Lung microvascular endothelial cell (primary cell): Measurements from ENCODE around the gene NR1D1. TPM values are rescaled to one million over a fixed set of nuclear protein-coding genes. Genes with fewer than 3 reads are reported as not detected.
A peak's percentile ranks its signal among the peaks of the same experiment; 100 is the strongest.
"Not testable (repeated sequence)": the region's sequence is repeated elsewhere in the genome, so short reads cannot be mapped to it uniquely, and the experiment has no call there.

Source experiments
- DNase-seq, 2 donors: peaks; one replicate each; pipeline versions ENCODE4 v3.0.0 to v3.0.0-alpha.2; 2010; ENCODE audit warnings: low read depth in 2 of 2
- total RNA-seq: library from RNA; depleted of rRNA; stranded (reverse); fragments of >200 nt; gene quantifications from 2 replicates; pipeline ENCODE4 v1.2.1, GENCODE V29; 2014

Gene NR1D1
- 0.65 and 1.2 TPM in 2 replicates for total RNA-seq

DNA sequence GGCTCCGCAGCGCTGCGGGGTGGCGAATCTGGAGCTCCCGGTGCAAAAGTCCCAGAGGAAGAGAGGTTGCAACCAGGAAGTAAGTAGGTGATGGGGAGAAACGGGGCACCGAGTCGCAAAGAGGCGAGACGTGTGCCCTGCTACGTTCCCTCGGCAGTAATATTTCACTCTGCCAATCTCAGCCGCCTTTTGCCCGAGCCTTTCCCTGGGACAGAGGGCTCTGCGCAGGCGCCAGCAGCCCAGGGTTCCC, at the start of gene NR1D1:
Gene NR1D1 (minus strand): TSS at position 171 of the 250 bp plus-strand sequence. CDS start 495 bp downstream, outside the sequence.
- DNase-seq: no peak

DNA sequence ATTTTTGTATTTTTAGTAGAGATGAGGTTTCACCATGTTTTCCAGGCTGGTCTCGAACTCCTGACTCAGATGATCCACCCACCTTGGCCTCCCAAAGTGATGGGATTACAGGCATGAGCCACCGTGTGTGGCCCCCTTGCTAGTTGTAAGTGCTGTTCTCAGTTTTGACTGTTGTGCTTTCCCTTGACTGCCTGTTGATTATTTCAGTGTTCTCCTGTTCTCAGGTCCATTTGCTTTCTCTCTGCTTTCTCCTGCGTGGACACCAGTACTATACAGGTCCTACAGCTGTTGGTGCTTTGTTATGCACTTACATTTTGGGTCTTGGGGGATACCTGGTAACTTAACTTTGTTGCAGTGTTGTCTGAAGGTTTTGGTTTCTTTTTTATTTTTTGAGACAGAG, 48.1 kb upstream of the NR1D1 start:
- no peak for DNase-seq

DNA sequence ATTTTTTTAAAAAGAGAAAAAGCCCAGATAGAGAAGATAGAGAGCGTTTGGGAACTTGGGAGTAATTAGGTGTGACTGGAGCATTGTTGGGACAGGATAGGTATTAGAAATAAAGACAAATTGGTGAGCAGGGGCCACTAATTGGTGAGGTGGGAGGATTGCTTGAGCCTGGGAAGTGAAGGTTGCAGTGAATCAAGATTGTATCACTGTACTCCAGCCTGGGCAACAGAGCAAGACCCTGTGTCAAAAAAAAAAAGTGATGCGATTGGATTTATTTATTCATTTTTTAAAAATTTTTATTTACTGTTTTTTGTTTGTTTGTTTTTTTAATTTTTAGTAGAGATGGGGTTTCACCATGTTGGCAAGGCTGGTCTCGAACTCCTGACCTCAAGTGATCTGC, 45.1 kb upstream of the NR1D1 start:
- no peak for DNase-seq

DNA sequence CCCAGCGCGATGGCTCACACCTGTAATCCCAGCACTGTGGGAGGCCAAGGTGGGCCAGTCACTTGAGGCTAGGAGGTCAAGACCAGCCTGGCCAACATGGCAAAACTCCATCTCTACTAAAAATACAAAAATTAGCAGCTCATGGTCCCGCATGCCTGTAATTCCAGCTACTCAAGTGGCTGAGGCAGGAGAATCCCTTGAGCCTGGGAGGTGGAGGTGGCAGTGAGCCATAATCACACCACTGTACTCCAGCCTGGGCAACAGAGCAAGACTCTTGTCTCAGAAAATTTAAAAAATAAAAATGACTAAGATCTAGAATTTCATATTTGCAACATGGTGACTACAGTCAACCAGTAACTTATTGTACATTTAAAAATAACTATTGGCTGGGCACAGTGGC, 42.8 kb upstream of the NR1D1 start:
- not testable (repeated sequence) for DNase-seq

DNA sequence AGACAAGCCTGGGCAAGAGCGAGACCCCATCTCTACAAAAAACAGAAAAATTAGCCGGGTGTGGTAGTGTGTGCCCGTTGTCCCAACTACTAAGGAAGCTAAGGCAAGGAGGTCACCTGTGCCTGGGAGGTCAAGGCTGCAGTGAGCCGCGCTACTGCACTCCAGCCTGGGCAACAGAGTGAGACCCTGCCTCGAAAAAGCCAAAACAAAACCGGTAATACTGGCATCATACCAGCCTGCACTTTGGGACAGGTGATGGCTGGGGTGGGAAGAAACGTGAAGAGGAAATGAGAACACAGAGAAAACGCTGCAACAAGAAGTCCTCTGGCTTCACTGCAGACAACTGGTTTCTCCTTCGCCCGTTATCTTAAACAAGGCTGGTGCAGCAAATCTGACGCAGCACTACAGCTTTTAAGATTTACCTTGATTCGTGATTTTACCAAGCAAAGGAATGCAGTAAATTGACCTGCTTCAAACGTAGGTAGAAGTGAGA, 39.2 kb upstream of the NR1D1 start:
- no peak for DNase-seq

DNA sequence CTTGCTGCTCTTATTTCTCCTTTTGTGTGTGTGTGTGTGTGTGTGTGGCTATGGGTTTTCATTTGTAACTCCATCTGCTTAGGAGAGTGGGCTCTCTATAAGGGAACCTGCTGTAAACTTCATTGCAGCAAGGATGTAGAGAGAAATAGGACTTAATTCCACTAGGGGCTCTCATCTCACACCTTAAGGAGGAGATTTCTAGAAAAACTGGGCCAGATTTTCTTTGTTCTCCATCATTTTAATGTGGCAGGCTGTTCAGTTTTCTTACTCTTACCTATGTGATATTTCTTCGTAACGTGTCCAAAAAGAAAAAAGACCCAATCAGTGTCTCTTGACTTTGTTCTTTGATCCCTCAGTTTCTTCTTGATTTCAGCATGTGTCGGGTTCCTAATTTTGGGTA, 35.4 kb upstream of the NR1D1 start:
- DNase-seq: no peak

DNA sequence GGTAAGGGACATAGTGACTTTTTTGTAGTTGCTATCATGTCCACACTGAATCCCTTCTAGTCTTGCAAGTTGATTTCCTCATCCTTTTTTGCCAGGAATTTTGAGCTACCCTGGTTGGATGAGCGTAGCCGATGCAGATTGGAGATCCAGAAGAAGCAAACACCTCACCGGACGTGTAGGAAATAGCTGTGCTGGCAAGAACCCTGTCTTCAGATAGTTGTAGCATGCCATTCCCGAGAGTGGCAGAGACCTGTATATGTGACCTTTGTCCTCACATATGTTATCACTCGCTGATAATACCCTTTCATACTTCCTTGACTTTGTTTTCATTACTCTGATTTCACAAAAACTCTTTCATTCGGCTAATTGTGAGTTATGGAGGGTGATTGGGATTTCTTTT, 33.8 kb upstream of the NR1D1 start:
- DNase-seq: no peak

DNA sequence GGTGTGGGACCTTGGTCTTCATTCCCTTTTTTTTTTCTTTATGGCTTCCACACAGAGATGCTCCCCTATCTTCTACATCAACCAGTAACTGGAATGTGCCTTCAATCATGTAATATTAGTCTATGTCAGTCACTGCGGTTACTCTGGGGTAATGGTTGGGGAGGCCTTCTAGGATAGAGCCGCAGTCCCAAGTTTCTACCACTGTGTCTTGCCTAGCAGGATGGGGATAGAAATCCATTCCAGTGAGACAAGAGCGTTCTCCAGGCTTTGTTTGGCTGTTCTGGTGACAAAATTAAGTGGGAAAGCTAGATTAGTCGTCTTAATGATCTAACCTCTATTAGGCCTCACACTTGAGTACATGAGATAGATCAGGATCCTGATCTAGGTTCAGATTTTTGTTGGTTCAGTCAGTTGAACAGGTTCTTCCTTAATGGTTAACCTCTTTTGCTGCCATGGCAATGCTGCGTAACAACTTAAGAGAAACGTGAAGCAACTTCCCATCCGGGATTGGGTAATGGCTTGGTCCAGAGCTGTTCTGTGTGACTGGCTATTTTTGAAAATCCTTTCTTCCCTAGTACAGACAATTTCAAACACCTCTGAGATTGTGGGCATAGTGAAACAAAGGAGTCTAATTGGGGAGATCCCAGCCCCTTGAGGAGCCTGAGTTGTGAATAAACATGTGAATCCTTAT, 30.1 kb upstream of the NR1D1 start:
- DNase-seq: no peak

DNA sequence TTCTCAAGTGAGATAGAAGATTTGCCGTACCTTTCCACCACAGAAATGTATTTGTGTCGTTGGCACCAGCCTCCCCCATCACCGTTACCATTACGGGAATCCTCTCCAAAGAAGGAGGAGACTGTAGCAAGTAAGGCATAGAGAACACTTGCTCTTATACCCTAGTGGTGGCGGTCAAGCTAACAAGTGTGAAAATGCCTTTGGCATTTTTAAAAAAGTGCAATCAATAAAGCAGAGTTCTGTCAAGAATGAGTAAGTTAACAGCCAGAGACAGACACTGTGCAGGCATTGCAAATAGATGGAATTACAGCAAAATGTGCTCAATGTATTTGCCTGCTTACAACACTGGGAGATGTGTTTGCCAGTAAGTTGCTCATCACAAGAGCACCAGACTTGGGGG, 29.1 kb upstream of the NR1D1 start:
- DNase-seq: no peak

DNA sequence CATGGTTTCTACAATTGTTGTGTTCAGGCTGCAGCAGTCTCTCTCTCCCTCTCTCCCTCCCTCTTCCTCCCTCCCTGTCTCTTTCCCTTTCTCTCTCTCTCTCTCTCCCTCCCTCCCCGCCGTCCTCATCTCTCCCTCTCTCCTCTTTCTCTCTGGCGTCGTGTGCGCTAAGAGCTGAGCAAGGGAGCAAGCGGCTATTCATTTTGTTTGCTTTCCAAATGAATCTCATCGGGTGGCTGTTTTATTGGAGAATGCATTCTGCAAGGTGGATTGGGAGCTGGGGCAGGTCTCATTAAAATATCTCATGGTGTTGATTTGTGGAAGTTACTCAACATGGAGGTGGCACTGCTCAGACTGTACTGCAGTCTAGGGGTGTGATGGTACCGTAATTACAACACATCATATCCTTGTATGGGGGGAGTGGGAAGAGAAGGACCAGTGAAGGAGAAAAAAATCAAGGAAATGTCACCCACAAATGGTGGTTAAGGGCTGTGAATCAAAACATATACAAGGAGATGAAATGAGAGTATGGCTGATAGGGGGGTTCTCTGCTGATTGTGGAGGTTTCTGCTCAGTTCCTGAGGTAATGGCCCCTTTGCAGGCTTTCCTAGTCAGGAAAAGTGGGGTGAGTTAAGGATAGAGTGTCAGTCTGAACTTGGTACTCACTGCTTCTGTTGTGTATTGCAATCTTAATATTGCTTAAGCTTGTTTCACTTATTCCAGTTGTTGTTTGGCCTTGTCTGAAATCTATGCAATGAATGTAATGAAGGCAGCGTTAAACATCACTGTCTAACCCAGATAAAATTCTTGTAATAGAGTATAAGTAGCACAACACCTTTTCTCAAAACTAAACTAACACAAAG, 24.1 kb upstream of the NR1D1 start:
- DNase-seq: peak; percentile 25 to 41

DNA sequence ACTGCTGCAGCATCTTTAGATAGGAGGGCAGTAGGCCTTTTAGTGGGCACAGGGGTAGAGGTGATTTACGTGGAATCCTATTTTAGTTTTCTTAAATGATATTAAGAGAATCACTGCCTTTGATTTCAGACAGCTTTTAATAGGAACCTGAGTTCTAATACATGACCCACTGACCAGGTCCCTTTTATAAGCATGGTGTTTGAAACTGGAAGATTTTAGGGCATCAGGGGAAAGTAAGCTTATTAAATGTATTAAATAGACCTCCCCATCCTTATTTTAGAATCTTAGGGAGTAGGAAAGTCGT, 23.4 kb upstream of the NR1D1 start:
- no peak for DNase-seq

DNA sequence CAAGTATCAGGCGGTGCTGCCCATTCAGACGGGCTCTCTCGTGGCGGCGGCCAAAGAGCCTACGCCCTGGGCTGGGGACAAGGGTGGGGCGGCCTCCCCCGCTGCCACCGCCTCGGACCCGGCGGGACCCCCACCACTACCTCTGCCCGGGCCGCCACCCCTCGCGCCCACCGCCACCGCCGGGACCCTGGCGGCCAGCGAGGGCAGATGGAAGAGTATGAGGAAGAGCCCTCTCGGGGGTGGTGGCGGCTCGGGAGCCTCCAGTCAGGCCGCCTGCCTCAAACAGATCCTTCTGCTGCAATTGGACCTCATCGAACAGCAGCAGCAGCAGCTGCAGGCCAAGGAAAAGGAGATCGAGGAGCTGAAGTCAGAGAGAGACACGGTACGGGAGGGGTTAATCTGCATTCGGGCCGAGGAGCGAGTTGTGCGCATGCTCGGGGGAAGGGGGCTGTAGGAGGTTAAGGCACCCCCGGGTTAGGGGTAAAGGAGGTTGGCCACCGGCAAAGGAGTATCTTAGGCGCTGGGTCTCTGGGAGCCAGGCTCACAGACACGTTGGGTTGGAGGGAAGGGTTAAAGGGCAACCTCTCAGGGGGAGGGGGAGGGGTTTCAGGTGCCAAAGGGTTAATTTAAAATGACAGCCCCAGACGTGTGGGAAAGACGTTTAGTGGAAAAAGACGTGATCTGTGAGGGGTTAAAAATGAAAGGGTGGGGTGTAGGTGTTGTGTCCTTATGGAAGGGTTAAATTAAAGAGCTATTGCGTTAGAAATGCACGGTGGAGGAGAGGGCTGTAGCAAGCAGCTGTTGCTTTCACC, 22.8 kb upstream of the NR1D1 start:
- DNase-seq: peak; percentile 46 to 55

DNA sequence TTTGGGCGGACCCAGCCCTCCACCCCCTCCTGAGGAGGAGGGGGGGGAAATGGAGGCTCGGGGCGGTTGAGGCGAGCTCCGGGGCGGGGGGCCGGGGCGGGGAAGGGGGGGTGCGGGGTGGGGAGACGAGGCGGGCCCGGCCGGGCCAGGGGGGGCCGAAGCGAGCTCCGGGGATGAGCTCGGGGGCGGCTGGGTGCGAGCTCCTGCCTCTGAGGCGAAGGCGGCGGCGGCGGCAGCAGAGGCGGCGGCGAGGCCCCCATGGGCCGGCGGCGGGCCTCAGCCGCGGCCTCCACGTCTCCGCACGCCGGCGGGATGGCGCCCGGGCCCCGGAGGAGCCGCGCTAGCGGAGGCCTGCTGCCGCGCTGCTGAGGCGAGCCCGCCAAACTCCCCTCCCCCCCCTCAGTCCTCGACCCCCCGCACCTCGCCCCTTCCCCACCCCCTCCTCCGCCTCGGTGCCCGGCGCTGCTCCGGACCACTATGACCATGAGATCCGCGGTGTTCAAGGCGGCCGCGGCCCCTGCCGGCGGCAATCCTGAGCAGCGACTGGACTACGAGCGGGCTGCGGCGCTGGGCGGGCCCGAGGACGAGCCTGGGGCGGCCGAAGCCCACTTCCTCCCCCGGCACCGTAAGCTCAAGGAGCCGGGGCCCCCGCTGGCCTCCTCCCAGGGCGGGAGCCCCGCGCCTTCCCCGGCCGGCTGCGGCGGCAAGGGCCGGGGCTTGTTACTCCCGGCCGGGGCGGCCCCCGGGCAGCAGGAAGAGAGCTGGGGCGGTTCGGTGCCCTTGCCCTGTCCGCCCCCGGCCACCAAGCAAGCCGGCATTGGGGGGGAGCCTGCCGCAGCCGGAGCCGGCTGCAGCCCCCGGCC, 22.0 kb upstream of the NR1D1 start:
- peak; percentile 66 to 74 for DNase-seq

DNA sequence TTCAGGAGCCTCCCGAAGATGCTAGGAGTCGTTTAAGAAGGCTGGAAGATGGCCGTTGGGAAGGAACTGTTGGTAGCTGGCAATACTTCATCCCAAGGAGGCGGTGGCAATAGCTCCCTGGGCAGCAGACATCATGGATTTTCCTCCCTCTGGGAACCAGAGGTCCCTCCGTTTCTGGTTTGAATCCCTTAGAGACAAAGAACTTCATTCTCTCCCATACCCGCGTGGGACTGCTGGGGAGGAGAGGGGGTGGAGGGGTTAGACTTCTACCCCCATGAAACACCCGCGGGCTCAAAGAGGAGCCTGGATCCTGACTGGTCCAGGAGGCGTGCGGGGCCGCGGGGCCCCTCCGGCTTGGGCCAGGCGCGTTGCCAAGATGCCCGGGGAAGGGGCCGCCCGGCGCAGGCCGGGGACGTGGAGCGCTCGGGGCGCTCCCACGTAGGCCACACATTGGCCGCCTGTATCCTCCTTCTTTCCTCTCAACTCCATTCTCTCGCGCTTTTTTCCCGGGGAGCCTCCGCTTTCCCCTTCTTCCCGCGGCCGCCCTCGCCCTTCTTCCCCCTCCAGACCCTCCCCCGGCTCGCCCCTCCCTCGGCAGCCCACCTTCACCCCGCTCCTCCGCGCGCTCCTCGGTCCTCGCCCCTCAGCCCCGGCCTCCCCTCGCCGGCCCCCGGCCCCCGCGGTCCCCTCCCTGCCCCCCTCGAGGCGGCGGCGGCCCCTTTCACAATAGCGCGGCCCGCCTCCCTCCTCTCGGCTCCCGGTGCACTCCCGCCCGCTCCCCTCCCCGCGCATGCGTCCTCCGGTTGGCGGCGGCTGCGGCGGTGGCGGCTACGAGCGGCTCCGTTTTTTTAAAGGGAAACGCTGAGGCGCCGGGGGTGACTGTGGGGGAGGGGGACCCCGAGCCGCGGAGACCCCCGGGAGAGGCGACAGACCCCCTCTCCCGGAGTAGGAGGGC, 21.1 kb upstream of the NR1D1 start, which contains the start of gene MSL1:
Gene MSL1 (plus strand): TSS at position 791 of the 955 bp plus-strand sequence. CDS start 642 bp downstream, outside the sequence.
- DNase-seq: peak; percentile 79 to 87

DNA sequence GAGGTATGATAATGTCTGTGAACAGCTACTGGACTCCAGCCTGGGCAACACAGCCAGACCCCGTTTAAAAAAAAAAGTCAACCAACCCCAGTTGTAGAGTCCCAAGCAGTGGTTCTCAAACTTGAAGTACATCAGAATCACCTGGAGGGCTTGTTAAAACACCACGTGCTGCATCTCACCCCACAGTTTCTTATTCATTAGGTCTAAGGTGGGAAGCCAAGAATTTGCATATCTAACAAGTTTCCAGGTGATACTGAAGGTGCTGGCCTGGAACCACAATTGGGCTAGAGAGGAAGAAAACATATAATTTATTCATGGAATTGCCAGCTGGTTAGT, 14.7 kb upstream of the NR1D1 start:
- DNase-seq: no peak

DNA sequence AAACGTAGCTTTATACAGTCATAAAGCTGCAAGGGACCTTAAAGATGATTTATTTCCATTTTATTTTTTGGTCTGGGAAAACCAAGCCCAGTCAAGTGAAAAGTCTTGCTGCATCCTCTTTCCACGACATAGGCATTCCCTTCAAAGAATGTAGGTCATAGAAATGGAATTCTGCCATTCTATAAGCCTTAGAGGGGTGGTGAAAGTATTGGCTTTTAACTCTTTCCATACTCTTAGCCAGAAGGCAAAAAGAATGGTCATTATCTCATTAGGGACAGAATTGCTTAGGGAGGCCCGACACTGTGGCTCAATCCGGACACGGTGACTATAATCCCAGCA, 13.5 kb upstream of the NR1D1 start:
- DNase-seq: no peak

DNA sequence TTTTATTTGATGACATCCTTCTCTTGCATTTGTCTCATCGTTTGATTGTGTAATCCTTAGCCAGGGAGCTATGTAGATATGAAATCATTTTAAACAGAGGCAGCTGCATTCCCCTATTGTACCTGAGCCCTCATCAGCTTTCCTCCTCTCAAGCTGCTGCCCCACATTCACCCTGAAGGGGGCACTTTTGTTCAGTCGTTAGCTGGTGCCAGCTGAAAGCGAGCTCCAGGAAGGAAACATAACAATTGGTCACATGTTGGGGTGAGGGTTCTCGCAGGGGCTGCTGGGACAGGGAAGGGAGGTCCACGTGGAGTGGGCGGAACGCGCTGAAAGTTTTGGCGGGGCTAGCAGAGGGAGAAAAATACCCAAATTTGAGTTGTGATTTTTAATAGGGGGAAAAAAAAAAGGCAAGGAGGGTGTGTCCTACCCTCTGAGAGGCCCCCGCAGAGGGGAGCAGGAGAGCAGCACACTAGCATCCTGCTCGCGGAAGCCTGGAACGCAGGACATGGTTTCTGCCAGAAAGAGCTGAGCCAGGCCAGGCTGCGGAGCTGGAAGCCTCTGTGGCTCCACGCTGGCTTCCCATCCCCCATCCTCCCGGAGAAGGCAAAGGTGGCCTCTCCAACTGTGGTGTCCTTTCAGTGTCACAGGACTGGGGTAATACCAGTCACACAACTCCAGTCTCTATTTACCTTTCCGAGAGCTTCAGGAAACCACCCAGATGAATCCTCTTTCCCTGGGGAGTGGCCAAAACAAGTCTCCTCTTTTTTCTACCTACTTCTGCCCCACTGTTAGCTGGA, 12.9 kb upstream of the NR1D1 start:
- DNase-seq: peak; percentile 95 to 98

DNA sequence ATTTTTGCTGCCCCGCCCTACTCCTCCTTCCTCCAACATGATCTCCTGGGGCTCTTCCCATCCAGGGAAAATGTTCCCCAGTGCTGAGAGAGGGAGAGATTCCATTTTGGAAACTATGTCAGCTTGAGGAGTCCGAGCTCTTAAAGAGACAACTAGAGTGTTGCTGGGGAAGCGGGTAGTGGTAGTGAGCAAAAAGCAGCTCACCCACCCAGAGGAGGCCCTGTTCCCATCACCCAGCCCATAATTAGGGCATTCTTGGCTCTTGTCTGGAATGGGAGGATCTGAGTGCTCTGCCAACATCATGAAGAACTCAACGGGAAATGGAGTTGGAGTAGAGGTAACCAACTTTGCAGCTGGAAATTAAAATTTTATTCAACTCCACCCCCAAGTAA, 12.3 kb upstream of the NR1D1 start:
- no peak for DNase-seq

DNA sequence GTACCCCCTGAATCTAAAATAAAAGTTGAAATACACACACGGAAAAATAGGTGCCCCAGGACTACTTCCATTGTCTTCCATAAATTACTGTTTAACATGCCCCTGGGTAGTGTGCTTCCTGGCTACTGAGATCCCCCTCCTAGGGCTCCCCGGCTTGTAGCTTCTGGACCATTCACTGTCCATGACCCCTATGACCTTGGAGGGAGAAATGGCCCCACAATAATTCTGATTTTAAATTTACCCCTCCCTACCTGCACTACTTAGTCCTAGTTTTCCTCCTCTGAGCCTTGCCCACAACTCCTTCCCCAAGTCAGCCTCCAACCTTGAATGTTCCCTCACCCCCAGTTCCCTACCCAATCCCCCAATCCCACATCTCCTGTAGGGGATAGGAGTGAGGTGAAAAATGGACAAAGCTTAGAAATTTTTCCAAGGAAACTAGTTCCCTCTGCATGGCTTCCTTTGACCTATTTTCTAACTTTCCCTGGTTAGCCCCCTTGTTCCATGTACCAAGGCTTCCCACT, 11.9 kb upstream of the NR1D1 start:
- DNase-seq: no peak
